Measurements from ENCODE around the gene PPP1R2. TPM values are rescaled to one million over a fixed set of nuclear protein-coding genes. Genes with fewer than 3 reads are reported as not detected.
A peak's percentile ranks its signal among the peaks of the same experiment; 100 is the strongest.

The PPP1R2 gene
- total RNA-seq, 1 donor from 2014 or later: 39.7 TPM

- TF ChIP-seq CTCF (IDR thresholded peaks at IDR 0.05; ENCODE audit: borderline replicate concordance): no peak
- H3K4me1 ChIP-seq: peaks cover 30% of the 10 kb centered on the region
- no peak for DNase-seq
- peak overlapping the region; percentile 22 for H3K27ac ChIP-seq (replicated peaks)
- intact Hi-C loops (cut with micrococcal nuclease): no loop called here
- peaks cover 13% of the 10 kb centered on the region for H3K36me3 ChIP-seq
- no peaks in the 10 kb centered on the region for H3K9me3 ChIP-seq (replicated peaks)
- H3K27me3 ChIP-seq (ENCODE audit: low read depth): no peaks in the 10 kb centered on the region
- no peak overlapping the region for H3K4me3 ChIP-seq
Measured at GRCh38 chr3:195571361-195571760, 28.2 kb upstream of the PPP1R2 start.

GRCh38 chr3:195570912-195571311, 27.8 kb upstream of the PPP1R2 start:
- Histone ChIP-seq H3K4me1 (peaks cover 30% of the 10 kb centered on the region), H3K27me3 (ENCODE audit: low read depth) (no peaks in the 10 kb centered on the region), H3K27ac (replicated peaks) (peak overlapping the region; percentile 22), H3K36me3 (peaks cover 9% of the 10 kb centered on the region), H3K4me3 (no peak overlapping the region), H3K9me3 (replicated peaks) (no peaks in the 10 kb centered on the region)
- DNase-seq: no peak
- no peak for TF ChIP-seq CTCF (IDR thresholded peaks at IDR 0.05; ENCODE audit: borderline replicate concordance)
- intact Hi-C loops (cut with micrococcal nuclease): no loop called here

GRCh38 chr3:195570344-195570743, 27.2 kb upstream of the PPP1R2 start:
- Histone ChIP-seq H3K27me3 (ENCODE audit: low read depth) (no peaks in the 10 kb centered on the region), H3K4me3 (no peak overlapping the region), H3K36me3 (peaks cover 3% of the 10 kb centered on the region), H3K9me3 (replicated peaks) (no peaks in the 10 kb centered on the region), H3K4me1 (peaks cover 30% of the 10 kb centered on the region), H3K27ac (replicated peaks) (no peak overlapping the region)
- TF ChIP-seq CTCF (IDR thresholded peaks at IDR 0.05; ENCODE audit: borderline replicate concordance): no peak
- intact Hi-C loops (cut with micrococcal nuclease): no loop called here
- no peak for DNase-seq

- intact Hi-C loops (cut with micrococcal nuclease): no loop called here
- Histone ChIP-seq H3K27ac (replicated peaks) (no peak overlapping the region), H3K9me3 (replicated peaks) (no peaks in the 10 kb centered on the region), H3K4me1 (peaks cover 21% of the 10 kb centered on the region), H3K4me3 (no peak overlapping the region), H3K27me3 (ENCODE audit: low read depth) (no peaks in the 10 kb centered on the region), H3K36me3 (no peaks in the 10 kb centered on the region)
- no peak for DNase-seq
- TF ChIP-seq CTCF (IDR thresholded peaks at IDR 0.05; ENCODE audit: borderline replicate concordance): no peak
Measured at GRCh38 chr3:195568630-195569029, 25.5 kb upstream of the PPP1R2 start.

- no peak for TF ChIP-seq CTCF (IDR thresholded peaks at IDR 0.05; ENCODE audit: borderline replicate concordance)
- H3K27ac ChIP-seq (replicated peaks): no peak overlapping the region
- H3K9me3 ChIP-seq (replicated peaks): no peaks in the 10 kb centered on the region
- intact Hi-C loops (cut with micrococcal nuclease): no loop called here
- DNase-seq: no peak
- H3K36me3 ChIP-seq: no peaks in the 10 kb centered on the region
- no peaks in the 10 kb centered on the region for H3K27me3 ChIP-seq (ENCODE audit: low read depth)
- peaks cover 18% of the 10 kb centered on the region for H3K4me1 ChIP-seq
- H3K4me3 ChIP-seq: no peak overlapping the region
Measured at GRCh38 chr3:195566797-195567196, 23.7 kb upstream of the PPP1R2 start.

GRCh38 chr3:195565716-195566115, 22.6 kb upstream of the PPP1R2 start:
- intact Hi-C loops (cut with micrococcal nuclease): no loop called here
- Histone ChIP-seq H3K36me3 (no peaks in the 10 kb centered on the region), H3K27me3 (ENCODE audit: low read depth) (no peaks in the 10 kb centered on the region), H3K9me3 (replicated peaks) (no peaks in the 10 kb centered on the region), H3K27ac (replicated peaks) (no peak overlapping the region), H3K4me3 (no peak overlapping the region), H3K4me1 (peaks cover 8% of the 10 kb centered on the region)
- DNase-seq: no peak
- TF ChIP-seq CTCF (IDR thresholded peaks at IDR 0.05; ENCODE audit: borderline replicate concordance): no peak
